Loucy (cell line): ENCODE measurements around the gene PRKAA2.

Experiments
- H2AFZ ChIP-seq: fragments of 200-600 bp; sonication (generic); 2 replicates; pipeline ENCODE4 v1.6.0; 2016; ENCODE audit warnings: antibody characterized with exemption, mild to moderate bottlenecking, low read length, moderate library complexity
- H3F3A ChIP-seq: fragments of 200-600 bp; 2 replicates; pipeline ENCODE4 v1.6.0; 2016; ENCODE audit warnings: antibody characterized with exemption, low read depth, mild to moderate bottlenecking
- H3K27me3 ChIP-seq: fragments of 200-600 bp; sonication (generic); 2 replicates; pipeline ENCODE4 v1.6.1; 2014; ENCODE audit warnings: low read length, mild to moderate bottlenecking; ENCODE audit not compliant: insufficient read depth, poor library complexity, severe bottlenecking
- H3K36me3 ChIP-seq: fragments of 200-600 bp; sonication (generic); 2 replicates; pipeline ENCODE4 v1.6.1; 2016; ENCODE audit warnings: low read length; ENCODE audit not compliant: insufficient read depth
- H3K4me1 ChIP-seq: fragments of 200-600 bp; sonication (generic); 2 replicates; pipeline ENCODE4 v1.5.1; 2014; ENCODE audit warnings: low read length, mild to moderate bottlenecking; ENCODE audit not compliant: insufficient read depth, poor library complexity, severe bottlenecking
- H3K4me2 ChIP-seq: fragments of 200-600 bp; sonication (generic); 2 replicates; pipeline ENCODE4 v1.6.0; 2014; ENCODE audit warnings: antibody characterized with exemption, low read length, low read depth, mild to moderate bottlenecking; ENCODE audit not compliant: poor library complexity, severe bottlenecking
- H3K4me3 ChIP-seq: fragments of 200-600 bp; sonication (generic); 2 replicates; pipeline ENCODE4 v1.5.1; 2014; ENCODE audit warnings: low read length, mild to moderate bottlenecking, mixed read lengths; ENCODE audit not compliant: poor library complexity, severe bottlenecking
- H3K79me2 ChIP-seq: fragments of 200-600 bp; sonication (generic); 2 replicates; pipeline ENCODE4 v1.6.1; 2014; ENCODE audit warnings: low read length; ENCODE audit not compliant: insufficient read depth
- H3K9ac ChIP-seq: fragments of 200-600 bp; sonication (generic); 2 replicates; pipeline ENCODE4 v1.6.0; 2014; ENCODE audit warnings: mild to moderate bottlenecking, low read depth, low read length, moderate library complexity; ENCODE audit not compliant: poor library complexity, severe bottlenecking
- H3K9me2 ChIP-seq: fragments of 200-600 bp; sonication (generic); replicated peaks from 2 replicates; pipeline ENCODE4 v1.6.1; 2016; ENCODE audit warnings: low read depth, low read length, mixed read lengths
- H3K9me3 ChIP-seq: fragments of 200-600 bp; sonication (generic); 2 replicates; pipeline ENCODE4 v1.6.1; 2014; ENCODE audit warnings: mild to moderate bottlenecking, antibody characterized with exemption, low read length, low read depth; ENCODE audit not compliant: insufficient read depth
- H4K20me1 ChIP-seq: fragments of 200-600 bp; sonication (generic); 2 replicates; pipeline ENCODE4 v1.6.0; 2014; ENCODE audit warnings: antibody characterized with exemption, low read length, mild to moderate bottlenecking; ENCODE audit not compliant: insufficient read depth, poor library complexity, severe bottlenecking
- CTCF ChIP-seq: fragments of 200-600 bp; sonication (generic); conservative IDR thresholded peaks from 2 replicates; pipeline ENCODE4 v1.5.1; 2014; ENCODE audit warnings: mild to moderate bottlenecking, antibody characterized with exemption, low read length
- EZH2phosphoT487 ChIP-seq: fragments of 200-600 bp; IDR thresholded peaks from 2 replicates; pipeline ENCODE4 v1.6.1; 2018; ENCODE audit warnings: antibody characterized with exemption, mild to moderate bottlenecking, moderate library complexity, borderline replicate concordance

Gene PRKAA2

DNA sequence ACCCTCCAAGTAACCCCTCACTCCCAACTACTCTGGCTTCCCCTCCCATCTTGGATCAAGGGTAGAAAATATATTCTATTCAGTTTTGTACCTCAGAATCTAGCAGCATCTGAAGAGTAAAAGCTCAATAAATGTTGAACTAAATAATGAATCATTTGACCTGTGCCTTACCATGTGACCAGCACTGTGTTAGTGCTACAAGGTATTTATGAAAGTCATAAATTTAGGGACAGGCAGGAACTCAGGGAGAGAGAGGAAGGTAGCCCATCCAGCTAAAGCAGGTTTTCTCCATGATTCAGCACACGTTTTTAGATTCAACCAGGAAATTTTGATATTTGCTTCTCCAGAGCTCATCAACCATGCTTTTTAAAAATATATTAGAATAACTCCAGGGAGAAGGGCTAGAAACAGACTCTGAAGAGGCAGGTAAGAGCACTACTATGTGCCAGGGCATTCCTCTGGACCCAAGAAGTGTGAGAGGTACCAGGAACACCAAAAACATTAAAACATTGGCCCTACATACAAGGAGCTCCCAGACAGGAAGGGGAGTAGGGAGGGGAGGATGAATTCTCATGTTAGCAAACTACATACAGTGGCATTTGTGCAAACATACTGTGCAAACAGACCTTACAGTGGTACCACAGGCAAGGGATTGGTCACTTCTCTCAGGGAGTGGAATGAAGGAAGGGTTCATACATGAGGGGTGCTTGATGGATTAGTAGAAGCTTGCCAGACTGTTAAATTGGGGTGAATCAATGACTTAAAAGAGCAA, 109.8 kb downstream of the PRKAA2 start:
- Histone ChIP-seq H2AFZ (no peak overlapping the region), H3K9me3 (no peaks in the 10 kb centered on the region)

GRCh38 chr1:56755911-56756310, 110.8 kb downstream of the PRKAA2 start:
- no peaks in the 10 kb centered on the region for H3K27me3 ChIP-seq
- H4K20me1 ChIP-seq = no peaks in the 10 kb centered on the region
- no peak overlapping the region for H3K9ac ChIP-seq
- no peak overlapping the region for H3K4me2 ChIP-seq
- H3K9me3 ChIP-seq = no peaks in the 10 kb centered on the region
- H3F3A ChIP-seq = no peaks in the 10 kb centered on the region
- no peak overlapping the region for H3K4me3 ChIP-seq
- TF ChIP-seq CTCF (no peak), EZH2phosphoT487 (no peak)
- no peaks in the 10 kb centered on the region for H3K9me2 ChIP-seq
- no peak overlapping the region for H2AFZ ChIP-seq
- H3K36me3 ChIP-seq = no peaks in the 10 kb centered on the region
- H3K79me2 ChIP-seq = no peaks in the 10 kb centered on the region
- H3K4me1 ChIP-seq = no peaks in the 10 kb centered on the region

More for the DNA sequence above, 109.8 kb downstream of the PRKAA2 start:
- Histone ChIP-seq H3K9ac (no peak overlapping the region), H3K36me3 (no peaks in the 10 kb centered on the region), H3K79me2 (no peaks in the 10 kb centered on the region), H3K4me1 (no peaks in the 10 kb centered on the region), H3K9me2 (no peaks in the 10 kb centered on the region), H3K4me3 (no peak overlapping the region), H3K27me3 (no peaks in the 10 kb centered on the region), H3K4me2 (no peak overlapping the region), H3F3A (no peaks in the 10 kb centered on the region), H4K20me1 (no peaks in the 10 kb centered on the region)
- TF ChIP-seq CTCF (no peak), EZH2phosphoT487 (no peak)

GRCh38 chr1:56758135-56758534, 113.0 kb downstream of the PRKAA2 start:
- Histone ChIP-seq H3K9me2 (0 out of 2 replicates have a peak, but pooled peaks cover 4% of the 10 kb centered on the region), H3K36me3 (no peaks in the 10 kb centered on the region), H4K20me1 (no peaks in the 10 kb centered on the region), H3K27me3 (no peaks in the 10 kb centered on the region), H3K4me2 (no peak overlapping the region), H3K4me3 (no peak overlapping the region), H3K4me1 (no peaks in the 10 kb centered on the region), H3K9ac (no peak overlapping the region), H2AFZ (no peak overlapping the region), H3K79me2 (no peaks in the 10 kb centered on the region), H3F3A (no peaks in the 10 kb centered on the region), H3K9me3 (no peaks in the 10 kb centered on the region)
- TF ChIP-seq CTCF = no peak
- TF ChIP-seq EZH2phosphoT487 = no peak
